CD4-positive, alpha-beta memory T cell (primary cell): ENCODE measurements around the gene AKT3. TPM values are rescaled to one million over a fixed set of nuclear protein-coding genes. Genes with fewer than 3 reads are reported as not detected.
A peak's percentile ranks its signal among the peaks of the same experiment; 100 is the strongest.

ENCODE experiments used
- CTCF ChIA-PET: fragments of 350-600 bp; sonication (Branson Sonifier 250); formaldehyde crosslinking; loops from one replicate; lab custom pipeline; 2021; ENCODE audit warnings: inconsistent platforms; ENCODE audit not compliant: partially characterized antibody; lab: Charles Lee
- POLR2A ChIA-PET: fragments of 350-600 bp; sonication (Branson Sonifier 250); formaldehyde crosslinking; loops from one replicate; lab custom pipeline; 2021; ENCODE audit not compliant: partially characterized antibody; lab: Charles Lee
- DNase-seq, 5 donors: peaks; one replicate each; pipeline versions ENCODE4 v3.0.0 to v3.0.0-alpha.2; 2020 to 2022; ENCODE audit warnings: mixed read lengths in 1 of 5
- H3K27ac ChIP-seq: one replicate; pipeline ENCODE4 v1.7.0; 2013; ENCODE audit warnings: low read depth, low read length
- H3K27me3 ChIP-seq: 2 replicates; pipeline ENCODE4 v1.7.0; 2013; ENCODE audit warnings: mild to moderate bottlenecking, low read length, moderate library complexity; ENCODE audit not compliant: insufficient read depth
- H3K36me3 ChIP-seq: 2 replicates; pipeline ENCODE4 v1.7.0; 2013; ENCODE audit warnings: mild to moderate bottlenecking, low read length, moderate library complexity; ENCODE audit not compliant: insufficient read depth
- H3K4me1 ChIP-seq: 2 replicates; pipeline ENCODE4 v1.7.0; 2013; ENCODE audit warnings: mild to moderate bottlenecking, low read length, moderate library complexity; ENCODE audit not compliant: insufficient read depth
- H3K4me3 ChIP-seq, 2 donors: one replicate each; pipeline ENCODE4 v1.7.0; 2013; ENCODE audit warnings: low read length in 2 of 2, mild to moderate bottlenecking in 1 of 2
- H3K9me3 ChIP-seq, 2 donors: one replicate each; pipeline ENCODE4 v1.7.0; 2013; ENCODE audit warnings: low read length in 2 of 2, control low read depth in 1 of 2; ENCODE audit not compliant: control insufficient read depth in 1 of 2
- H3K27ac Mint-ChIP-seq, 7 donors: one replicate each; pipeline ENCODE4 v1.8.0; 2020 to 2021; ENCODE audit warnings: mixed read lengths in 7 of 7, mild to moderate bottlenecking in 6 of 7, inconsistent platforms in 3 of 7, moderate library complexity in 3 of 7
- H3K27me3 Mint-ChIP-seq, 2 donors: one replicate each; pipeline ENCODE4 v1.8.0; 2020 to 2021; ENCODE audit warnings: mixed read lengths in 2 of 2
- H3K36me3 Mint-ChIP-seq, 2 donors: one replicate each; pipeline ENCODE4 v1.8.0; 2020 to 2021; ENCODE audit warnings: mixed read lengths in 2 of 2, inconsistent platforms in 1 of 2, mild to moderate bottlenecking in 1 of 2
- H3K4me1 Mint-ChIP-seq, 4 donors: one replicate each; pipeline ENCODE4 v1.8.0; 2020 to 2021; ENCODE audit warnings: mixed read lengths in 4 of 4, mild to moderate bottlenecking in 1 of 4
- H3K4me3 Mint-ChIP-seq, 8 donors: one replicate each; pipeline ENCODE4 v1.8.0; 2020 to 2021; ENCODE audit warnings: mixed read lengths in 8 of 8, mild to moderate bottlenecking in 7 of 8, moderate library complexity in 6 of 8, inconsistent platforms in 3 of 8
- H3K9me3 Mint-ChIP-seq, 8 donors: one replicate each; pipeline ENCODE4 v1.8.0; 2020 to 2021; ENCODE audit warnings: mixed read lengths in 8 of 8, mild to moderate bottlenecking in 5 of 8, inconsistent platforms in 3 of 8, moderate library complexity in 1 of 8
- intact Hi-C: fragments of 100-400 bp; cut with micrococcal nuclease; formaldehyde crosslinking; loops from one replicate; pipeline ENCODE4 v1.15.1; 2023
- polyA plus RNA-seq, 2 donors: library from polyadenylated mRNA; unstranded; fragments of 300-500 nt; fragmentation: Illumina TruSeq; gene quantifications; one replicate each; pipeline ENCODE4 v1.2.3, GENCODE V29; 2021
- total RNA-seq, 2 experiments: library from RNA; stranded (reverse); gene quantifications; one replicate each; pipeline ENCODE4 v1.2.3, GENCODE V29; 2021

AKT3 gene
- total and polyA plus RNA-seq, 4 experiments from 2014 or later: 0.56 to 152 (median 77.1) TPM

DNA sequence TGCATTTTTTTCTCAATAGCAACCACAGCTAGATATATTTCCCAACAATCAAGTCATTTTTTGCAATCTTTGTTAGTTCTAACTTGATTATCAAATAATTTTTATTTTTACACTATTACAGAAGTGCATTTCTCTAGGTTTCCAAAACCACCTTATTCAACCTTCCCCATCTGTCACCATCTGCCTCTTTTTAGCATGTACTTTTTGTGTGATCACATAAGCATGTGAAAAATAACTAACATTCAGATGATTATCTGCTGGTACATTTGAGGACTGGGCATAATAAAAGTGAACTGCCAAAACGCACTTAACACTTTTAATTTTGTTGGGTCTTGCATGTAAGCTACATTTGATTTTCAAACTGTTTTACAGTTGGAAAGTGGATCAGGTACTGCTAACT, 291.5 kb downstream of the AKT3 start:
- peaks cover 0 to 8% (median 0%) of the 10 kb centered on the region in 8 donors for H3K9me3 Mint-ChIP-seq
- no peaks in the 10 kb centered on the region for H3K27me3 Mint-ChIP-seq
- peaks cover 22 to 30% of the 10 kb centered on the region in 2 donors for H3K36me3 Mint-ChIP-seq
- Histone ChIP-seq H3K4me1 (no peaks in the 10 kb centered on the region), H3K36me3 (peaks cover 7% of the 10 kb centered on the region), H3K9me3 (no peaks in the 10 kb centered on the region), H3K27me3 (no peaks in the 10 kb centered on the region), H3K4me3 (no peak overlapping the region), H3K27ac (no peak overlapping the region)
- POLR2A ChIA-PET: no interaction called here
- peaks cover 0 to 2% (median 0%) of the 10 kb centered on the region in 4 donors for H3K4me1 Mint-ChIP-seq
- no peak for DNase-seq
- no peak overlapping the region for H3K27ac Mint-ChIP-seq
- intact Hi-C loops: no loop called here
- CTCF ChIA-PET: no interaction called here
- H3K4me3 Mint-ChIP-seq: no peak overlapping the region

DNA sequence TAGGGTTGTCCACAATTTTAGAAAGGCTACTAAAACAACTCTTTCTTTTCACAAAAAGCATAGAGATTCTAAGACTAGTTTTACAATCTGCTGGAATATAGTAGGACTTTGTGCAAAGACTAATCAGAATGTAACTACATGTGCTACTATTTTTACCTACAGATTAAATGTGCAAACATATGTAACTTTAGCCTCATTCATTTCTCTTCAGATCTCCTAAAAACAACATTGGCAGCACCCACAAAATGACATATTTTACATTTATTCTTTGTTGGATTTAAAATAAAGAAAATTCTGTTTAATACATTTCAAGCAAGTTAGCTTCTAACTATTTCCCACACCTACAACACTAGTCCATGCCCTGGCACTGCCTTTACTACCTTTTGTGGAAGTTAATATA, 292.2 kb downstream of the AKT3 start:
- Histone ChIP-seq H3K36me3 (peaks cover 7% of the 10 kb centered on the region), H3K27me3 (no peaks in the 10 kb centered on the region), H3K27ac (no peak overlapping the region), H3K4me3 (no peak overlapping the region), H3K9me3 (no peaks in the 10 kb centered on the region), H3K4me1 (no peaks in the 10 kb centered on the region)
- Mint-ChIP-seq H3K9me3 (peaks cover 0 to 8% (median 0%) of the 10 kb centered on the region in 8 donors), H3K27ac (peak overlapping the region in 1 of 7 donors; percentile 53), H3K4me1 (peaks cover 0 to 2% (median 0%) of the 10 kb centered on the region in 4 donors), H3K27me3 (no peaks in the 10 kb centered on the region), H3K4me3 (no peak overlapping the region), H3K36me3 (peaks cover 20 to 31% of the 10 kb centered on the region in 2 donors)
- intact Hi-C loops: no loop called here
- no peak for DNase-seq
- CTCF ChIA-PET: no interaction called here
- POLR2A ChIA-PET: no interaction called here

DNA sequence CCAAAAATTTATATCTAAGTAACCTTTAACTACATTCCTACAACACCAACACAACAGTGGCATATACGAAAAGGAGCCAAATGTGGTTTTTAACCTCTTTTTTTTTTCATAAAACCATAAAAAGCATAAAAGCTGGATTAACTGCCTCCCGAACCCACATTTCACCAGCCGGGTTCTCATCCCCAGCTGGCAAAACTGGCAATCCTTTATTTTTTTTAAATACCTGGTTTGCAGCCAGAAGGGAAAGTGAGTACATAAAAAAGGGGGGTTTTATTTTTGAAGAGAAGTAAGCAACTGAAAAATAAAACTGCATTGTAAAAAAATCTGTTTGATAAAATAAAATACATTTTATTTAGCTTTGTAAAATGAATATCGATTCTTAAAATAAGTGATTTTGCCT, 295.4 kb downstream of the AKT3 start:
- Histone ChIP-seq H3K27me3 (no peaks in the 10 kb centered on the region), H3K9me3 (no peaks in the 10 kb centered on the region), H3K27ac (no peak overlapping the region), H3K4me3 (no peak overlapping the region), H3K4me1 (no peaks in the 10 kb centered on the region), H3K36me3 (no peaks in the 10 kb centered on the region)
- Mint-ChIP-seq H3K27me3 (no peaks in the 10 kb centered on the region), H3K36me3 (peaks cover 23 to 28% of the 10 kb centered on the region in 2 donors), H3K4me1 (peaks cover 0 to 3% (median 0%) of the 10 kb centered on the region in 4 donors), H3K4me3 (no peak overlapping the region), H3K27ac (no peak overlapping the region), H3K9me3 (no peaks in the 10 kb centered on the region)
- POLR2A ChIA-PET: no interaction called here
- CTCF ChIA-PET: no interaction called here
- intact Hi-C loops: no loop called here
- DNase-seq: no peak

DNA sequence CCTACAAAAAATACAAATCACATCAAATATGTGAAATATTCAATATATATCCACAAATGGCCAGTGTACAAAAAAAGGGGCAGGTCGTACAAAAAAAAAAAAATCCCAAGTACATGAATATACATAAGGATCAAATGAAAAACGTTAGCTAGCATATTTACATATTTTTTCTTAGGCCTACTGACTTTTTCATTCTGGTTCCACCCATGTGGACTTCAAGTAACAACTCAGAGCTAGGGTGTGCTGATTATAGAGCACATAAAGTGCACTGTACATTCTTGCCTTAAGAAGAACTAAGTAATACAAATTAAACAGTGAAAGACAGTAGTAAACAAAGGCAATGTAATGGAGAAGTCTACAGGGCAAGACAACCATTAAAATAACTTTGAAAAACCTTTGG, 297.0 kb downstream of the AKT3 start:
- H3K36me3 Mint-ChIP-seq: peaks cover 29 to 34% of the 10 kb centered on the region in 2 donors
- Histone ChIP-seq H3K27ac (no peak overlapping the region), H3K4me3 (no peak overlapping the region), H3K27me3 (no peaks in the 10 kb centered on the region), H3K4me1 (no peaks in the 10 kb centered on the region), H3K9me3 (no peaks in the 10 kb centered on the region), H3K36me3 (no peaks in the 10 kb centered on the region)
- no peaks in the 10 kb centered on the region for H3K9me3 Mint-ChIP-seq
- no peak overlapping the region for H3K27ac Mint-ChIP-seq
- ChIA-PET CTCF (interaction anchor here (1.0 kb wide), 1 partner anchor 15 kb away, joined by 3 read pairs; no protein-coding TSS in a partner anchor), POLR2A (no interaction called here)
- no peaks in the 10 kb centered on the region for H3K27me3 Mint-ChIP-seq
- H3K4me1 Mint-ChIP-seq: peaks cover 0 to 3% (median 1%) of the 10 kb centered on the region in 4 donors
- no peak for DNase-seq
- H3K4me3 Mint-ChIP-seq: no peak overlapping the region
- intact Hi-C loops: no loop called here

DNA sequence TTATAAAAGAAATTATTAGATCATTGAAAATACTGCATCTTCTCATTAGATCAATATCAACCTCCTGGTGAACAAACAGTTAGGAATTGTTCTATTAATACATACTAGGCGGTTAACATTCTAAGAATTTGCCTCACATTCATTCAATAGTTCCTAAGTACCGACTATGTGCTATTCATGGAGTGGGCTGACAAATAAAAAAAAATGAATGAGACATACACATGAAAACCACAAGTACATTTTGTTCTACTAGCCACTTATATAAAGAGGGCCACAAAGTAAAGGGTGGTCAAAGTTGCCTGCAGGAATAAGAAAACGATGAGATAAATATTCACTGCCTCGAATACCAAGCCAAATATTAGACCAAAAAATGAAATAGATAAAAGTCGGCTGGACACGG, 299.8 kb downstream of the AKT3 start:
- Histone ChIP-seq H3K9me3 (no peaks in the 10 kb centered on the region), H3K36me3 (no peaks in the 10 kb centered on the region), H3K27me3 (no peaks in the 10 kb centered on the region), H3K27ac (no peak overlapping the region), H3K4me3 (no peak overlapping the region), H3K4me1 (no peaks in the 10 kb centered on the region)
- Mint-ChIP-seq H3K27ac (no peak overlapping the region), H3K4me1 (peaks cover 0 to 3% (median 1%) of the 10 kb centered on the region in 4 donors), H3K27me3 (no peaks in the 10 kb centered on the region), H3K36me3 (peaks cover 48% of the 10 kb centered on the region in 2 donors), H3K4me3 (no peak overlapping the region), H3K9me3 (no peaks in the 10 kb centered on the region)
- ChIA-PET CTCF (no interaction called here), POLR2A (no interaction called here)
- DNase-seq: no peak
- intact Hi-C loops: no loop called here

DNA sequence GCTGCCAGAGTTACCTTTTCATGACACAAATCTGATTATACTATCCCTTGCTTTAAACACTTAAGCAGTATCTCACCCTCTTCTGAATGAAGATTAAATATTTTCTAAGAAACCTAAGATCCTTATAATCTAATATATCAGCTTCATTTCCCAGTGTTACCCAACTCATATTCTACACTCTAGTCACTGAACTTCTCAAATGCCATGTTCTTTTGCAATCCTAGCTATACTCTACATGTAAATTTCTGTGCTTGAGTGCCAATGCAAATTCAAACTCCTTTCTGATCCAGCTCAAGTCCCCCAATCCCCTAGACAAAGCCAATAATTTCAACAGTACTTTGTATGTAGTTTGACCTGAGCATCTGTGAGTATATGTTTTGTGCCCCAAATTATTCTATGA, 300.3 kb downstream of the AKT3 start:
- Histone ChIP-seq H3K4me1 (no peaks in the 10 kb centered on the region), H3K27me3 (no peaks in the 10 kb centered on the region), H3K4me3 (no peak overlapping the region), H3K27ac (no peak overlapping the region), H3K36me3 (no peaks in the 10 kb centered on the region), H3K9me3 (no peaks in the 10 kb centered on the region)
- intact Hi-C loops: no loop called here
- Mint-ChIP-seq H3K27me3 (no peaks in the 10 kb centered on the region), H3K36me3 (peaks cover 46 to 49% of the 10 kb centered on the region in 2 donors), H3K27ac (no peak overlapping the region), H3K4me1 (peaks cover 0 to 3% (median 1%) of the 10 kb centered on the region in 4 donors), H3K9me3 (no peaks in the 10 kb centered on the region), H3K4me3 (no peak overlapping the region)
- POLR2A ChIA-PET: no interaction called here
- DNase-seq: no peak
- CTCF ChIA-PET: no interaction called here

DNA sequence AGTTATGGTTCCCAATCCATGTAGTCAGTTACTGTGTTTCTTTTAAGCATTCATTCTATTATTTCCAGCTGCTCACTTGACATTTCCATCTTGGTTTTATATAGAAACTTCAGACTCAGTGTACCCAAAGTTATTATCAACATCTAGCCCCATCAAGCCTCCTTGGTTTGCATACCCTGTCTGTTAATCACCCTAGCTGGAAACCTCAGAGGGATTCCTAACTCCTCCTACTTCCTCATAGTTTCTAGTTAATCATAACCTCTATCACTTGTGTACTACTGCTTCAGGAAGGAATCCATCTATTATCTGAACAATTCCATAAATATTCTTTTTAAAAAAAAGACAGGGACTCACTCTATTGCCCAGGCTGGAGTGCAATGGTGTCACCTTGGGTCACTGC, 300.9 kb downstream of the AKT3 start:
- H3K9me3 Mint-ChIP-seq: no peaks in the 10 kb centered on the region
- Histone ChIP-seq H3K4me1 (no peaks in the 10 kb centered on the region), H3K36me3 (no peaks in the 10 kb centered on the region), H3K27ac (no peak overlapping the region), H3K9me3 (no peaks in the 10 kb centered on the region), H3K4me3 (no peak overlapping the region), H3K27me3 (no peaks in the 10 kb centered on the region)
- peaks cover 0 to 3% (median 1%) of the 10 kb centered on the region in 4 donors for H3K4me1 Mint-ChIP-seq
- H3K27me3 Mint-ChIP-seq: no peaks in the 10 kb centered on the region
- H3K4me3 Mint-ChIP-seq: no peak overlapping the region
- peak overlapping the region in 1 of 7 donors; percentile 53 for H3K27ac Mint-ChIP-seq
- CTCF ChIA-PET: interaction anchor here (2.1 kb wide), 1 partner anchor 200 kb away, joined by 4 read pairs; no protein-coding TSS in a partner anchor
- DNase-seq: no peak
- H3K36me3 Mint-ChIP-seq: peaks cover 48 to 52% of the 10 kb centered on the region in 2 donors
- POLR2A ChIA-PET: no interaction called here
- intact Hi-C loops: no loop called here
